NCI-H345 treated with DMSO at 0.1 percent for 48 hours (cell line): Measurements from ENCODE around the gene PLEKHA8.
A peak's percentile ranks its signal among the peaks of the same experiment; 100 is the strongest.
"Not testable (repeated sequence)": the region's sequence is repeated elsewhere in the genome, so short reads cannot be mapped to it uniquely, and the experiment has no call there.

Experiments used
- DNase-seq: peaks from one replicate; lab custom pipeline; 2025; ENCODE audit not compliant: unreplicated experiment; lab: John Stamatoyannopoulos, UW

The PLEKHA8 gene

GRCh38 chr7:30098599-30098998, 70.4 kb downstream of the PLEKHA8 start:
- DNase-seq = not testable (repeated sequence)

- DNase-seq = no peak
These were observed 74.1 kb downstream of the PLEKHA8 start for GRCh38 chr7:30102281-30102680.

- DNase-seq = no peak
These were observed 75.9 kb downstream of the PLEKHA8 start for GRCh38 chr7:30104157-30104556.

DNA sequence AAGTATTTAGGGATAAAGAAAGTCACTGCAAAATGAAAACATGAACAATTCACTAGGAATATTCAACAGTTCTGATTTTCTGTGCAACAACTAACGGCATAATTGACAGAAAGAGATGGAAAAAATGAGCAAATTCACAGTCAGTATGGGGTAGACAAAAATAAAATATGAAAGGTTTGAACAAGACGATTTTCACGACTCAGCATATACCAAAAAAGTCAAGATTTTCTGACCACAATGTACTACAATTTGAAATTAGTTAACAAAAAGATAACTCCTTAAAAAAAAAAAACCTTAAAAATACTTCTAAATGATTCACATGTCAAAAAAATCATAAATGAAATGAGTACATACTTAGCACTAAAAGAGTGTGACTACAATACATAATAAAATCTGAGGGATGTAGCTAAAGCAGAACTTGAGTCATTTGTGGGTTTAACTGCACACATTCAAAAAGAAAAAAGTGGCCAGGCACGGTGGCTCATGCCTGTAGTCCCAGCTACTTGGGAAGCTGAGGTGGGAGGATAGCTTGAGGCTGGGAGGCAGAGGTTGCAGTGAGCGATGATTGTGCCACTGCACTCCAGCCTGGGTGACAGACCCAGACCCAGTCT, 84.0 kb downstream of the PLEKHA8 start:
- DNase-seq = no peak

GRCh38 chr7:30113144-30113543, 84.9 kb downstream of the PLEKHA8 start:
- DNase-seq = no peak

DNA sequence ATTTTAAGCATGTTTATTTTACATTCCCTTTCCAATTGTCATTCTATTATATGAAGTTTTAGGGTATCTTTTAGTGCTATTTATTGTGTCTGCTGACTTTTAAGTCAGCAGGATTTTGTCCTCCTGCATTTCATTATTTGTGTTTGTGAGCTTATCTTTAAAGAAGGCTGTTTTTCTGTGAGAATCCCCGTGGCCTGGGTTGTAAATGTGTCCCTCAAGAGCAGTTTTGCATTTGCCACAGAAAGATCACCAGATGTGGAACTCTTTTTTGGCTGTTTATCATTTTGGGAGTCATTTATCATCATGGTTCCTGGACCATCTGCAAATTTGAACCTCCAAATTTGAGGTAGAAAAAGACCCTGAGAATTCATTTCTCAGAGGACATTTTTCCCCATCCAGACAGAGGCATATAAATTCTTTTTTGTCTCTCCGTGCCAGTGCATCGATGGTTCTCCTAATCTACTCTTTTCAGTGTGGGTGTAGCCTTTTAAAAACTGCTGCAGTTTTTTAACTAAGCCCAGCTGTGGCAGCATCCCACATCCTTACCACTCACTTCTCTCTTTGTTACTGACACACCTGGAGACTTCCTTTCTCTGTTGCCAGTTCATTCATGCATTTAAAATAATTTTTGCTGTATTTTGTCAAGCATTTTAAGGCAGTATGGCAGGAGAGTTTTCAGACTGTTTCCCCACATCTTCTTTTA, 86.5 kb downstream of the PLEKHA8 start:
- DNase-seq = no peak

GRCh38 chr7:30115709-30116297, 87.6 kb downstream of the PLEKHA8 start:
- DNase-seq = no peak

DNA sequence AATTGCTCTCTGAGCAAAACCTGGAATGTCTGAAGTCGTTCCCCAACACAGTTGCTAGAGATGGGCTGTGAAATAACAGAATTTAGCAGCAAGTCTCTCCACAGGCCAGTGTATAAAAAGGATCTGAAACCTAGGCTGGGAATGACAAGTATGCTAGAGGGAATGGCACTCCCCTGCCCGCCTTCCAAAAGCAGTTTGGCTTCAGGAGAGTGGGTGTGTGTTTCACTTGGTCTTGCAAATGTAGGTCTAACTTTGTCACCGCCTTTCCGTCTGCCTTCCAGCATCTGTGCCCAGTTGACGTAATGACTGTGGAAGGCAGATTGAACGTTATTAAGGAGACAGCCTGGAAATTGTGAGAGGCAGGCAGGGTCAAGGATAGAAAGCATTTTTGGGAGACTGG, 88.6 kb downstream of the PLEKHA8 start:
- DNase-seq = no peak

GRCh38 chr7:30117896-30118295, 89.7 kb downstream of the PLEKHA8 start:
- no peak for DNase-seq

DNA sequence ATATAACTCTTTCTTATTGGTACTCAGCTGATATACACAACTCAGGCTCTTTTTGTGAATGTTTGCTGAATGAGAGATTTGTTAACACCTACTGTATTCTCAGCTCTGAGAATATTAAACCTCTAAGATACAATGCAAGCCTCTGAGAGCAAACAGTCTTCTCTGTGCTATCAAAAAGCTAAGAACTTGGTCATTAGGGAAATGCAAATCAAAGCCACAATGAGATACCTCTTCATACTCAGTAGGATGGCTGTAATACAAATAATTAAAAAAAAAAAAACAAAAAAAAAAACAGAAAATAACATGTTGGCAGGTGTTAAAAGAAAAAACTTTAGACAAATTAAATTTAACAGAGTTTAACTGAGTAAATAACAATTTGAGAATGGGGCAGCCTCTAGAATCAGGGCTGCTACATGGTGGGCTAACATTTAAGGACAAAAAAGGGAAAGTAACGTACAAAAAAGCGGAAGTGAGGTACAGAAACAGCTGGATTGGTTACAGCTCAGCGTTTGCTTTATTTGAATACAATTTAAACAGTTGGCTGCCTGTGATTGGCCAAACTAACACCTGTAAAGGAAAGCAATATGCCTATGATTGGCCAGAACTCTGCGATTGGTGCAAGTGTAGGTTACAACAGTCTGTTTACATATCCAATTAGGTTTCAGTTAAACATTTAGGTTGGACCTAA, 91.8 kb downstream of the PLEKHA8 start:
- no peak for DNase-seq

GRCh38 chr7:30133736-30134610, 105.8 kb downstream of the PLEKHA8 start:
- DNase-seq = no peak

- DNase-seq = peak; percentile 87
These were observed 106.5 kb downstream of the PLEKHA8 start, which contains the start of gene MTURN for GRCh38 chr7:30134611-30135300. Gene MTURN (plus strand): TSS chr7:30134986. CDS start chr7:30135137, 151 bp downstream.

DNA sequence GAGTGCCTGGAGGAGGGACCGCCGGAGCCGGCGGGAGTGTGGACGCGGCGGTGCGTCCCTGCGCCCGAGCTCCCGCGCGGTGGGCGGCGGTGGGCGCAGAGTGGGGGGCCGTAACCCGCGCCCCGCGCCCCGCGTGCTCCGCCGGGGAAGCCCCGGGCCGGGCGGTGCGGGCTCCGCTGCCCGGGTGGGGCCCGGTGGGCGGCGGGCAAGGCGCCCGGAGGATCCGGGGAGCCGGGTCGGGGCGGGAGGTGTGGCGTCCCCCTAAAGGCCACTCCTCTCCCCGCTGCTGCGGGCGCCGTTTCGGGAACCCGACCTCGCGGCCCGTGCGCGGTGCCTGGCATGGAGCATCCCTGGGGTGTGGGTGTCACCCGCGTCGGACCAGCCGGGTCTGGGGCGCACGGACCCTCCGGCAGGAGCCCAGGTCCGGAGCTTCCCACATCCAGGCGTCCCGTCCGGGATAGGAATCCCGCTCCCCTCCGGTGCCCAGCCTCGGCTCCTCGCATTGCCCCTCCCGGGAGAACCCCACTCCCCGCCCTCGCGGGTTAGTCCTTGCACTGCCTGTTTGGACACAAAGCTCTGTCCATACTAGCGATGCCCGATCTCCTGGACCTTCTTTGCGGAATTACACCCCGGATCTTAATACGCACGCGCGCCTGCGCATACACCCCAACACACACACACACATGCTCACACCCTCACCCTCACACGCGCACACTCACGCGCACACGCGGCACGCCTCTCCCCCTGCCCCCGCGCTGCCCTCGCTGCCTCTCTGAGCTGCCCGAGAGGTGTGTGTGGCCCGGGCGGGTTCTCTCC, 107.3 kb downstream of the PLEKHA8 start:
- peak; percentile 17 for DNase-seq

DNA sequence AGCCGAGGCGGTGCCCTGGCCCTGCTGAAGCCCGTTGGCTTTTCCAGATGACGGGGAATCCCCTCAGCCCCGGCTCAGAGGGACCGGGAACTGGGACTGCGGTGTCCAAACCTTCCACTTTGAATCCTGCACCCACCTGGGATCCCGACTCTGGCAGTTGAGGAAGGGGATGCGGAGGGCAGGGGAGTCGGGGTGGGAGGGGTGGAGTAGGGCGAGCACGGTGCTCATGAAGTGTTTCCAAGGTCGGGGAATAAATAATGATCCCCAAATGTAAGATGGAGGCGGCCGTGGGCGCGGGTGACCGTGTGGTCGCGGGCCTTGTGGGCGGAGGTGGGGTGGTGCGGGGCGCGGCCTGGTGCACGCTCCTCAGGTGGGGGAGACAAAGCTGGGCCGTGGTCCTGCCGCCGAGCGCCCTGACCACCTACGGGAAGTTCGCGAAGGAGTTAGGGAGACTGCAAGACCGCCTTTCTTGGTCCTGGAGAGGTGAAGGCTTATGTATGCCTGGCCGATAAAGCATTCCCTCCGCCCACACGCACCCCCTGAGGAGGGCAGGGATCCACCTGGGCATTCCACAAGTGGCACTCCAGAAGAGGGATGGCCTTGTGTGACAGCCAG, 108.0 kb downstream of the PLEKHA8 start:
- peak; percentile 62 for DNase-seq

- DNase-seq = no peak
These were observed 108.7 kb downstream of the PLEKHA8 start for GRCh38 chr7:30136743-30137485.

DNA sequence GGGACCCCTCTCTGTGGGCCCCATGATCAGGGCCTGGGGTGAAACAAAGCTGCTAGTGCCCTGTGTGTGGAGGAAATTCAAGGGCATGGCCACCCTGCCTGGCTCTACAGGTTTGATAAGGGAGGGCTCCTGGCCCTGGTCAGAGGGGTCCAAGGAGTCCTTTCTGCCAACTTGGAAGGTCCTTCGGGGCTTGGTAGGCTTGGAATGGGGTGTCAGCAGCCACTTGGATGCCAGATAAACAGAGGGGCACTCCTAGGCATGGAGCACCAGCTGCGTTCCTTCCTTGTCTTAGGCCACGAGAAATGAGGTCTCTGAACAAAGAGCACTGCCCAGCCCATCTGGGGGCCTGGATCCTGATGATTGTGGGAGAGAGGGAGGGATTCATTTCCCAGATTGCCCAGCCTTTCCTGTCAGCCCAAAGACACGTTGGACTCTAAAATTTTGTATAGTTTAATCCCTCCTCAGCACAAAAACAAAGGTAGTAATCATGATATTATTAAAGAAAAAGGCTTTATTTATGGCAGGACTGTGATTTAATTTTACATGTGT, 111.7 kb downstream of the PLEKHA8 start:
- DNase-seq = no peak

DNA sequence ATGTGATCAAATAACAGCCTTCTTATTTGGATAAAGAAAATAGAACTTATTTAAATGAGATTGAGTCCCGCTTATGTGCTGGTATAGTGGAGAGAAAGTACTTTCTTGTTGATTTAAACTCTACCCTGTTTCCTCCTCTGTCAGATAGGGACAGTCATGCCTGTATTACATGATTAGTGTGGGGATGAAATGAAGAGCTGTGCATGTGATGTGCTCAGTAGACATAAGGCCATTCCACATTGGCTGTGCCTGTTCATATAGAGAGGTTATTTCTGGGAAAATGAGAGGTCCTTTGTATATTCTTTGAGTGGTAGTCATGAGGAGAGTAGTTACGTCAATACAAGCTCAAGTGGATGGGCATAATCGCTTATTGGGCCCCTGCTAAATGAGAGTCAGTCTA, 112.2 kb downstream of the PLEKHA8 start:
- DNase-seq = no peak

DNA sequence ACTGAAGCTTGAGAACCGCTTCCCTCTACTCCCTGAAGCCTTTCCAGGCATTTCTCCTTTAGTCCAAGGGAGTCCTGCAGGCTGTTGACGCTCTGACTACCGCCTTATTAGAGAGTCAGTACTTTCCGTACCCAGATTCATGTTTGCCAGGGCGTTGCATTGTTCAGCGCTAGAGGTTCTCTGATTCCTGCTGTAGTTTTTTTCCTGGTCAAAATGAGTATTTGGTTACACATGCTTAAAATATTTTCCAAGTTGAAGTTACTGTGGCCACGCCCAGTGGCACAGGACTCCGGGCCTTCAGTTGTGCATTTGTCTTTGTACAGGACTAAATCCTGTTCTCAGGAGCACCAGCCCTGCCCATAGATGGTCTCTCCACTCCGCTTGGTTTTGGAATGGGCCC, 114.5 kb downstream of the PLEKHA8 start:
- DNase-seq = no peak
